Ishikawa (cell line): Measurements from ENCODE around the gene CAPN11.

Experiments
- CEBPB ChIP-seq: IDR thresholded peaks from 2 replicates; pipeline ENCODE4 v1.6.1; 2012
- CREB1 ChIP-seq: IDR thresholded peaks from 2 replicates; pipeline ENCODE4 v1.6.1; 2012; ENCODE audit warnings: low read depth
- EGR1 ChIP-seq: IDR thresholded peaks from 2 replicates; pipeline ENCODE4 v1.6.1; 2012
- EP300 ChIP-seq: IDR thresholded peaks from 2 replicates; pipeline ENCODE4 v1.6.1; 2012; ENCODE audit warnings: borderline replicate concordance
- FOXM1 ChIP-seq: IDR thresholded peaks from 2 replicates; pipeline ENCODE4 v1.6.1; 2012; ENCODE audit warnings: low read depth, borderline replicate concordance
- MAX ChIP-seq: IDR thresholded peaks from 2 replicates; pipeline ENCODE4 v1.6.1; 2012
- NFIC ChIP-seq: IDR thresholded peaks from 2 replicates; pipeline ENCODE4 v1.6.1; 2012
- RAD21 ChIP-seq: IDR thresholded peaks from 2 replicates; pipeline ENCODE4 v1.6.1; 2012; ENCODE audit warnings: low read depth
- TAF1 ChIP-seq: IDR thresholded peaks from 2 replicates; pipeline ENCODE4 v1.6.1; 2012; ENCODE audit warnings: low read depth, mild to moderate bottlenecking
- TCF12 ChIP-seq: IDR thresholded peaks from 2 replicates; pipeline ENCODE4 v1.6.1; 2012; ENCODE audit warnings: low read depth
- TEAD4 ChIP-seq: IDR thresholded peaks from 2 replicates; pipeline ENCODE4 v1.6.1; 2012
- YY1 ChIP-seq: IDR thresholded peaks from 2 replicates; pipeline ENCODE4 v1.6.1; 2012; ENCODE audit warnings: low read depth
- ZBTB7A ChIP-seq: IDR thresholded peaks from 2 replicates; pipeline ENCODE4 v1.6.1; 2012; ENCODE audit warnings: low read depth
- TF ChIP-seq, protein P1 (sequence below): IDR thresholded peaks from 2 replicates; pipeline ENCODE4 v1.6.1; 2012
- TF ChIP-seq, protein P2 (sequence below): IDR thresholded peaks from 2 replicates; pipeline ENCODE4 v1.6.1; 2012; ENCODE audit warnings: low read depth, mild to moderate bottlenecking

CAPN11 gene

DNA sequence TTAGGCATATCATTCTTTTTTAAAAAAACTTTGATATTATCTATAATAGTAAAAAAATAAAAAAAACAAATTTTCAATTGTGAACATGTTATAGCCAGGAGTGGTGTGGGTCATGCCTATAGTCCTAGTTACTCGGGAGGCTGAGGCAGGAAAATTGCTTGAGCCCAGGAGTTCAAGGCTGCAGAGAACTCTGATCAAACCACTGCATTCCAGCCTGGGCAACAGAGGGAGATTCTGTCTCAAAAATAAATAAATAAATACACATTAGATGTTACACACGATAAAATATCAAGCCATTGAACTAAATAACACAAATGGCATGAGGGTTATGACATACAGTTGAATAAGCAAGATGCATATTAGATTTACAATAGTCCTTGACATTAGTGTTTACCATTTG is 30.2 kb downstream of the CAPN11 start:
- no peak for TF ChIP-seq CEBPB
- TF ChIP-seq EP300, result no peak
- no peak for TF ChIP-seq TEAD4
- TF ChIP-seq CREB1, result no peak
- TF ChIP-seq, protein P1, sequence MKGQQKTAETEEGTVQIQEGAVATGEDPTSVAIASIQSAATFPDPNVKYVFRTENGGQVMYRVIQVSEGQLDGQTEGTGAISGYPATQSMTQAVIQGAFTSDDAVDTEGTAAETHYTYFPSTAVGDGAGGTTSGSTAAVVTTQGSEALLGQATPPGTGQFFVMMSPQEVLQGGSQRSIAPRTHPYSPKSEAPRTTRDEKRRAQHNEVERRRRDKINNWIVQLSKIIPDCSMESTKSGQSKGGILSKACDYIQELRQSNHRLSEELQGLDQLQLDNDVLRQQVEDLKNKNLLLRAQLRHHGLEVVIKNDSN, result no peak
- no peak for TF ChIP-seq EGR1
- TF ChIP-seq, protein P2, sequence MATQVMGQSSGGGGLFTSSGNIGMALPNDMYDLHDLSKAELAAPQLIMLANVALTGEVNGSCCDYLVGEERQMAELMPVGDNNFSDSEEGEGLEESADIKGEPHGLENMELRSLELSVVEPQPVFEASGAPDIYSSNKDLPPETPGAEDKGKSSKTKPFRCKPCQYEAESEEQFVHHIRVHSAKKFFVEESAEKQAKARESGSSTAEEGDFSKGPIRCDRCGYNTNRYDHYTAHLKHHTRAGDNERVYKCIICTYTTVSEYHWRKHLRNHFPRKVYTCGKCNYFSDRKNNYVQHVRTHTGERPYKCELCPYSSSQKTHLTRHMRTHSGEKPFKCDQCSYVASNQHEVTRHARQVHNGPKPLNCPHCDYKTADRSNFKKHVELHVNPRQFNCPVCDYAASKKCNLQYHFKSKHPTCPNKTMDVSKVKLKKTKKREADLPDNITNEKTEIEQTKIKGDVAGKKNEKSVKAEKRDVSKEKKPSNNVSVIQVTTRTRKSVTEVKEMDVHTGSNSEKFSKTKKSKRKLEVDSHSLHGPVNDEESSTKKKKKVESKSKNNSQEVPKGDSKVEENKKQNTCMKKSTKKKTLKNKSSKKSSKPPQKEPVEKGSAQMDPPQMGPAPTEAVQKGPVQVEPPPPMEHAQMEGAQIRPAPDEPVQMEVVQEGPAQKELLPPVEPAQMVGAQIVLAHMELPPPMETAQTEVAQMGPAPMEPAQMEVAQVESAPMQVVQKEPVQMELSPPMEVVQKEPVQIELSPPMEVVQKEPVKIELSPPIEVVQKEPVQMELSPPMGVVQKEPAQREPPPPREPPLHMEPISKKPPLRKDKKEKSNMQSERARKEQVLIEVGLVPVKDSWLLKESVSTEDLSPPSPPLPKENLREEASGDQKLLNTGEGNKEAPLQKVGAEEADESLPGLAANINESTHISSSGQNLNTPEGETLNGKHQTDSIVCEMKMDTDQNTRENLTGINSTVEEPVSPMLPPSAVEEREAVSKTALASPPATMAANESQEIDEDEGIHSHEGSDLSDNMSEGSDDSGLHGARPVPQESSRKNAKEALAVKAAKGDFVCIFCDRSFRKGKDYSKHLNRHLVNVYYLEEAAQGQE, result no peak
- no peak for TF ChIP-seq TAF1
- no peak for TF ChIP-seq TCF12
- no peak for TF ChIP-seq YY1
- TF ChIP-seq MAX, result no peak
- no peak for TF ChIP-seq NFIC
- TF ChIP-seq ZBTB7A, result no peak
- no peak for TF ChIP-seq RAD21
- no peak for TF ChIP-seq FOXM1

GRCh38 chr6:44189257-44189656 is 30.6 kb downstream of the CAPN11 start:
- TF ChIP-seq RAD21, result no peak
- no peak for TF ChIP-seq YY1
- TF ChIP-seq MAX, result no peak
- TF ChIP-seq NFIC, result no peak

DNA sequence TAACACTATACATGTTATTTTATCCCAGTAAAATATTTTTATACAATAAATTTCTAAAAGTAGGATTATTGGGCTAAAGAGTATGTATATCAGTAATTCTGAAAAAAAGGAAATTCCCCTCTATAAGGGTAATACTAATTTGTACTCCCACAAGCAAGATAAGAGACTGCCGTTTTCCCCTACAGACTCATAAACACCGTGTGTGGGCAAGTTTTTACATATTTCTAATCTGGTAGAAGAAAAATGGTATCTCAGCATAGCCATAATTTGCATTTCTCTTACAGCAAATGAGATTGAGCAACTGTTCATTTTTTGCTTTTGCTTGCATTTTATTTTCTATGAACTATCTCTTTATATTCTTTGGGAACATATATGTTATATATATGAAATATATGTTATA is 32.1 kb downstream of the CAPN11 start:
- TF ChIP-seq RAD21, result no peak
- TF ChIP-seq CEBPB, result no peak
- no peak for TF ChIP-seq CREB1
- no peak for TF ChIP-seq ZBTB7A
- no peak for TF ChIP-seq TAF1
- TF ChIP-seq, protein P2, result no peak
- no peak for TF ChIP-seq TEAD4
- no peak for TF ChIP-seq TCF12

DNA sequence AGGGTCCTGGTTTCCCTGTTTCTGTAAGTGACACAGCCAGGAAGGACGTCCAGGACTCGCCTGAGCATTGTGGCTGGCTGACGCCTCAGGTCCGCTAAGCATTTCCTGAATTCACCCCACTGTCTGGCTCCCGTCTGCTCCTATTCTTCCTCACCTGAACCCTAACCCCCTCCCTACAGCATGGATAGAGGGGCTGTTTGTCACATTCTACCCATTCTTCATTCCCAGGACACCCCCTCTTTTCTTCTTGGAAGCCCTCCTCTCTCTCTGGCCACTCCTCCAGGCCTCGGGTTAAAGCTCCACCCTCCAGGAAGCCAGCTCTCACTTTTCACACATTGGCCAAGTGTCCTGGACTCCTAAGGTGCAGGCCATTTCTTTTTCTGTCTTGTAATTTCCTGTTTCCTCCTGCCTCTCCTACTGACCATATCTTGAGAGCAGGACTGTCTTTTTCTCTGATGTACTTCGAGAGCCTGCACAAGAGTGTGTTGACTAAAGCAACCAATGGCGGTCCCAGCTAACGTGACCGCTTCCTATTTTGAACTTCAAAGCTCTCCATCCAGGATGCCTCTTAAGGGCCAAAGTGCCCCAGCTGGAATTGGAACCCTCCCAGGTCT is 33.9 kb downstream of the CAPN11 start:
- no peak for TF ChIP-seq TEAD4
- no peak for TF ChIP-seq EGR1
- TF ChIP-seq MAX, result no peak
- no peak for TF ChIP-seq FOXM1
- TF ChIP-seq TCF12, result no peak
- no peak for TF ChIP-seq TAF1
- no peak for TF ChIP-seq CREB1
- TF ChIP-seq, protein P1, result no peak
- no peak for TF ChIP-seq ZBTB7A
- TF ChIP-seq, protein P2, result no peak
- TF ChIP-seq CEBPB, result no peak

DNA sequence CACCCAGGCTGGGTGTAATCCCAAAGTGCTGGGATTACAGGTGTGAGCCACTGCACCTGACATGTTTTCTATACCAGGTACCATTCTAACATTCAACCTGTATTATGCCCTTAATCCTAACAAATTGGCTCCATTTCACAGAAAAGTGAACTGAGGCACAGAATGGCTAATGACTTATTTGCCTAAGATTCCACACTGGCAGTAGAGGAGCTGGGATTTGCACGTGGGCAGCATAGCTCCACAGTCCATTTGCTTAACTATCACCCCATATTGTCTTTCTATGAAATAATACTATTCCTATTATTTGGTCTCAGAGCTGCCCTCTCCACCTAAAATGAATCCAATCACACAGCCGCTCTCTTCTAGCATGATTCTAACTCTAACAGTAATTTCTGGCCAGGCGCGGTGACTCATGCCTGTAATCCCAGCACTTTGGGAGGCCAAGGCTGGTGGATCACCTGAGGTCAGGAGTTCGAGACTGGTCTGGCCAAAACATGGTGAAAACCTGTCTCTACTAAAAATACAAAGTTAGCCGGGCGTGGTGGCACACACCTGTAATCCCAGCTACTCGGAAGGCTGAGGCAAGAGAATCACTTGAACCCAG is 34.8 kb downstream of the CAPN11 start:
- TF ChIP-seq CEBPB (no peak), TAF1 (no peak), FOXM1 (no peak), MAX (no peak), CREB1 (no peak), TEAD4 (no peak), YY1 (no peak), EP300 (no peak), RAD21 (no peak), ZBTB7A (no peak), EGR1 (no peak), NFIC (no peak), TCF12 (no peak)
- TF ChIP-seq, protein P2, result no peak
- TF ChIP-seq, protein P1, result no peak
